ENCODE data around the gene SLAMF8.

SLAMF8 gene

DNA sequence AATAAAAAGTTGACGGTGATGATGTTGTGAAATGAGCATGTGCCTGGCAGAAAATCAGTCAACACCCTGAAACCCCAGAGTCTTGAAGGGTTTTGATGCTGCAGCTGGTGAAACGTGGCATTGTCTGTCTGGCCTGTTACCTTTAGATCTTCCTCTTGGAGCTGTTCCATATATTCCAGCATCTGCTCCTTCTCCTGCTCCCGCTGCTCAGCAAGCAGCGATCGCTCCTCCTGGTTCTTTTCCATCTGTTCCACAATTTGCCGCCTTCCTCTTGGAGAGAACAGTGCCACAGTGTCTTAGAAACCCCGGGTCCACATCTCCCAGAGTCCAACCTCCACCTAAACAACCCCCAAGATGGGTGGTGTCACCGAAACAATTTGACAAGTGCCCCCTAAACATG lies 57.6 kb downstream of the SLAMF8 start:
- Histone ChIP-seq H3K4me3 (ENCODE audit: low read depth, low read length) (no peak overlapping the region), H3K9ac (ENCODE audit: low read depth, low read length) (no peak overlapping the region), H3K4me1 (ENCODE audit: control insufficient read depth, insufficient read depth, low read length) (peaks cover 3% of the 10 kb centered on the region; the same call in 1 of the 2 replicates), H3K27me3 (ENCODE audit: control insufficient read depth, insufficient read depth, low read length) (no peaks in the 10 kb centered on the region), H3K27ac (ENCODE audit: low read depth, low read length) (no peak overlapping the region), H3K9me3 (ENCODE audit: control insufficient read depth, insufficient read depth, low read length) (no peaks in the 10 kb centered on the region), H3K36me3 (ENCODE audit: control insufficient read depth, insufficient read depth, low read length) (no peaks in the 10 kb centered on the region)

Data from HUES48 (cell line).